ENCODE measurements around the gene IL17C.

IL17C gene

DNA sequence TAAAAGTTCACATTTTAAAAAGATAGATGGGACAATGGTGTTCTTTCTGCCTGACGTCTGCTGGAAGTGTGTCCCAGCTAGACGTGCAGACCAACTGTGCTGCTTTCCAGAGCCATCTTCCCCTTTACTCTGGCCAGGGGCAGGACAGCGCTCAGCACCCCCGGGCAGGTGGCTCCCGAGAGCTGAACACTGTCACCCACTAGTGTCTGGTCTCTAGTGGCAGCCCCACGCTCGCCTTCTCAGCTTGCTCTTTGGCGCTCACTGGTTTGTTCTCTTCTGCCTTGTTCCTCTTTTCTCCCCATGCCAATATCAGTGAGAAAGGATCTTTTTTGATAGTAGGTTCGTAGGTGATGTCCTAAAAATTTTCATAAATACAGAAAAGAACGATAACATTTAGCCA is 42.5 kb upstream of the IL17C start:
- Histone ChIP-seq H3K4me1 (peaks cover 53 to 72% (median 59%) of the 10 kb centered on the region in 10 experiments), H3K9me3 (replicated peaks in 1 of 11) (no peaks in the 10 kb centered on the region), H3K36me3 (peaks cover 26 to 81% (median 64%) of the 10 kb centered on the region in 11 experiments), H3K4me2 (peak overlapping the region; percentile 27 to 96 (median 86); a peak in 19 of 22 replicates), H3K4me3 (no peak overlapping the region), H3K27me3 (no peaks in the 10 kb centered on the region), H3K9ac (0 out of 22 replicates have a peak overlapping the region, but pooled peaks of 1 of the 11 experiments have one; percentile 12), H4K20me1 (peaks cover 18 to 98% (median 67%) of the 10 kb centered on the region in 11 experiments; a peak in 20 of 22 replicates), H3K27ac (peak overlapping the region in 2 of 11 experiments; percentile 2 to 14; a peak in 2 of 22 replicates)
- no peak for TF ChIP-seq Cebpa-rat (IDR thresholded peaks at IDR 0.05)

DNA sequence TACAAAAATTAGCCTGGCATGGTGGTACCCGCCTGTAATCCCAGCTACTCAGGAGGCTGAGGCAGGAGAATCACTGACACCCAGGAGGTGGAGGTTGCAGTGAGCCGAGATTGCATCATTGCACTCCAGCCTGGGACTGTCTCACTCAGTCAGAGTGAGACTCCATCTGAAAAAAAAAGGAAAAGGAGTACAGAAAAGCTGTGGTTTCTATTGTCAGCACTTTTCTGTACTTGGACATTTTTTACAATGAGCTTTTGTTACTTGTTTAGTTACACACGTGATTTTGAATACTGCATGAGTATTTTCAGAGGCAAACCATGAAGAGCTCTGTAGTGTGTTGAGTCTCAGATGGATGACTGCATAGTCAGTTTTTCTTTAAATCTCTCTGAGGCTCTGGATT is 41.9 kb upstream of the IL17C start:
- no peaks in the 10 kb centered on the region for H3K9me3 ChIP-seq (replicated peaks in 1 of 11)
- H3K27ac ChIP-seq = peak overlapping the region in 2 of 11 experiments; percentile 2 to 14; a peak in 2 of 22 replicates
- H4K20me1 ChIP-seq = peaks cover 18 to 100% (median 70%) of the 10 kb centered on the region in 11 experiments; a peak in 20 of 22 replicates
- peaks cover 31 to 81% (median 65%) of the 10 kb centered on the region in 11 experiments for H3K36me3 ChIP-seq
- H3K9ac ChIP-seq = no peak overlapping the region; a peak in 1 of 22 replicates
- H3K4me3 ChIP-seq = no peak overlapping the region
- peak overlapping the region; percentile 27 to 96 (median 86); a peak in 21 of 22 replicates for H3K4me2 ChIP-seq
- no peaks in the 10 kb centered on the region for H3K27me3 ChIP-seq
- TF ChIP-seq Cebpa-rat (IDR thresholded peaks at IDR 0.05) = peak in 4 of 11 experiments; percentile 7 to 45 (median 18); a peak in 3 of 22 replicates
- peaks cover 58 to 73% (median 65%) of the 10 kb centered on the region in 10 experiments for H3K4me1 ChIP-seq

DNA sequence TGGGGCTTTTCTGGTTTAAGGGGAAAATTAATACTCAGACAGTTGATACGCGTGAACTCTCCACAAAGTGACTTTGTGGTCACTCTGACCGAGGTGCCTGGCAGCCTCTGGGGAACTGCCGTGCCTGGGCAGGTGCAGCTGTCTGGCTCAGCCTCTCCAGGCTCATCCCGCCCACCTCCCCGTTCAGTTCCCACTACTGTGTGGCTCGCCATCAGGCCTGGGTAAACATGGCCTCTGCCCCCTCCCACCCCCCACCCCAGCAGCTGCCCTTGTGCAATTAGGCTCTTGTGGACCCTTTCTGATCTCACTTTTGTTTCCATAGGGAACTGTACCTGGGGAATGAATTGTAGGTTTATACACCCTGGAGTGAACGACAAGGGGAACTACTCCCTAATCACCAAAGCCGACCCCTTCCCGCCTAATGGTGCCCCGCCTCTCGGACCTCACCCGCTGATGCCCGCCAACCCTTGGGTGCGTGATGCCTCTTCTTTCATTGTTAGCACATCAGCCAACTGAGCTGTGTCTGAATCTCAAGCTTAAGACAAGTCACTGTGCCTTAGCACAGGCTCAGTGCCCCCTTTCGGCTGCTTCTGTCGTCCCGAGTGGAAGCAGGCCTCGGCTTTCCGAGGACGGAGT is 40.4 kb upstream of the IL17C start:
- no peak overlapping the region; a peak in 3 of 20 replicates for H3K4me3 ChIP-seq
- TF ChIP-seq Cebpa-rat (IDR thresholded peaks at IDR 0.05) = no peak
- H3K9me3 ChIP-seq (replicated peaks in 1 of 11) = no peaks in the 10 kb centered on the region
- peaks cover 18 to 100% (median 64%) of the 10 kb centered on the region in 11 experiments; a peak in 19 of 22 replicates for H4K20me1 ChIP-seq
- peak overlapping the region; percentile 46 to 81 (median 67); a peak in 20 of 22 replicates for H3K27ac ChIP-seq
- no peaks in the 10 kb centered on the region for H3K27me3 ChIP-seq
- H3K36me3 ChIP-seq = peaks cover 44 to 81% (median 67%) of the 10 kb centered on the region in 11 experiments
- H3K4me1 ChIP-seq = peaks cover 63 to 75% (median 72%) of the 10 kb centered on the region in 10 experiments
- peak overlapping the region; percentile 85 to 98 (median 92) for H3K4me2 ChIP-seq
- H3K9ac ChIP-seq = peak overlapping the region; percentile 11 to 71 (median 43); a peak in 14 of 22 replicates

DNA sequence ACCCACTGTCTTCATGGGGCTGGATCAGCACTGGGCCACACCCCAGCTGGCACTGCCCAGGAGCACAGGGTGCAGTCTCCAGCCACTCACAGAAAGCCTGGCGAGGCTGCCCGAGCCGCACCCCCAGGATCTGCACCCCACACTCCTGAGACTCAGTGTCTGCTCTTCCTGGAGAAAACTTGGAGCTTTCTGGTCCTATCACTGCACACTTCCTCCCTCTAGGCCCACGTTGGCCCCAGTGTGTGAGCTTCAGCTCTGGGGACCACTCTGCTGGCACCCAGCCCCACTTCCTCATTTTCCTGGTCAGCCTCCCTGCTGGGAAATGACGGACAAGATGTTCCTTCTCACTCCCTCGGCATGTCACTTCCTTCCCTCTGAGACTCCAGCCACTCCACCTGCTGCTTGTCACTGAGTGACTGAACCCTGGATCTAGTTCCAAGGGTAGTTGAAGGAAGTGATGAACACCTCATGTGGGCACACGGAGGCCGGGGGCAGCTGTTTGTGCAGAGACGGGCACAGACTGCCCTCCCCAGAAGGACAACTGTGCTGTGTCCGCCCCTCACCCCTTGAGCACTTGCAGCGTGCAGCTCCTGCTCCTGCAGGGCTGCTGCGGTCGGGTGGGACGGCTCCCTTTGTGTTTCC is 39.2 kb upstream of the IL17C start:
- H3K27ac ChIP-seq = peak overlapping the region; percentile 46 to 81 (median 67); a peak in 21 of 22 replicates
- no peaks in the 10 kb centered on the region for H3K27me3 ChIP-seq
- peak overlapping the region; percentile 85 to 98 (median 92) for H3K4me2 ChIP-seq
- H3K4me3 ChIP-seq = peak overlapping the region in 9 of 10 experiments; percentile 1 to 44 (median 28); a peak in 16 of 20 replicates
- peak overlapping the region; percentile 11 to 71 (median 50); a peak in 19 of 22 replicates for H3K9ac ChIP-seq
- H4K20me1 ChIP-seq = peaks cover 10 to 88% (median 52%) of the 10 kb centered on the region in 11 experiments; a peak in 18 of 22 replicates
- no peaks in the 10 kb centered on the region for H3K9me3 ChIP-seq (replicated peaks in 1 of 11)
- no peak for TF ChIP-seq Cebpa-rat (IDR thresholded peaks at IDR 0.05)
- peaks cover 63 to 75% (median 72%) of the 10 kb centered on the region in 10 experiments for H3K4me1 ChIP-seq
- H3K36me3 ChIP-seq = peaks cover 33 to 81% (median 66%) of the 10 kb centered on the region in 11 experiments

DNA sequence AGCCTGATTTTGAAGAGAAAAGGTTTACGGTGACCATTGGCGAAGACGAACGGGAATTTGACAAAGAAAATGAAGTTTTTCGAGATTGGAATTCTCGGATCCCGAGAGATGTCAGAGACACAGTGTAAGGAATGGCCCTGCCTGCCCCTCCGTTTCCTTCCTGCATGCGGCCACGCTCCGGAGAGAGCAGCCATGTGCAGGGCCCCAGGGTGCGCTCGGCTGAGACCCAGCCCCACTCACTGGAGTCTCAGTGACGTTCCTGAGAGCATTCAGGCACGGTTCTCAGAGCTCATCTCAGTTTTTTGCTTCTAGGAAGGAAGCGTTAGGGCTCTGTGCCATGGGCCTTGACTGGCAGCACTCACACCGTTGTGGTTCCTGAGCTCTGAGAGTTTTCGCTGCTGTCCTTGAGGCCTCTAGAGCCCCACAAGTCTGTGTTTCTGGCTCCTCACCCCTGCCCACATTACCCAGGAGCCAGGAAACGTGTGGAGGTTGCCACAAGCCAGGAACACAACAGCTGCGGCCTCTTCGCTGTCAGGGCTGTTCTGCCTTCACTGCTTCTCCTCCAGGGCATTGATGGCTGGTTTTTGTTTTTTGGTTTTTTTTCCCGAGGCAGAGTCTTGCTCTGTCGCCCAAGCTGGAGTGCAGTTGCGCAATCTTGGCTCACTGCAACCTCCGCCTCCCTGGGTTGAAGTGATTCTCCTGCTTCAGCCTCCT is 38.4 kb upstream of the IL17C start:
- H3K27ac ChIP-seq = peak overlapping the region; percentile 35 to 81 (median 67); a peak in 21 of 22 replicates
- peaks cover 63 to 78% (median 74%) of the 10 kb centered on the region in 10 experiments for H3K4me1 ChIP-seq
- H3K4me3 ChIP-seq = peak overlapping the region in 8 of 10 experiments; percentile 1 to 41 (median 20); a peak in 11 of 20 replicates
- peak overlapping the region in 10 of 11 experiments; percentile 20 to 71 (median 54); a peak in 19 of 22 replicates for H3K9ac ChIP-seq
- H4K20me1 ChIP-seq = peaks cover 10 to 88% (median 50%) of the 10 kb centered on the region in 11 experiments; a peak in 17 of 22 replicates
- TF ChIP-seq Cebpa-rat (IDR thresholded peaks at IDR 0.05) = peak; percentile 77 to 100 (median 97); a peak in 21 of 22 replicates
- no peaks in the 10 kb centered on the region for H3K9me3 ChIP-seq (replicated peaks in 1 of 11)
- no peaks in the 10 kb centered on the region for H3K27me3 ChIP-seq
- H3K36me3 ChIP-seq = peaks cover 39 to 81% (median 65%) of the 10 kb centered on the region in 11 experiments
- peak overlapping the region; percentile 85 to 98 (median 92) for H3K4me2 ChIP-seq

DNA sequence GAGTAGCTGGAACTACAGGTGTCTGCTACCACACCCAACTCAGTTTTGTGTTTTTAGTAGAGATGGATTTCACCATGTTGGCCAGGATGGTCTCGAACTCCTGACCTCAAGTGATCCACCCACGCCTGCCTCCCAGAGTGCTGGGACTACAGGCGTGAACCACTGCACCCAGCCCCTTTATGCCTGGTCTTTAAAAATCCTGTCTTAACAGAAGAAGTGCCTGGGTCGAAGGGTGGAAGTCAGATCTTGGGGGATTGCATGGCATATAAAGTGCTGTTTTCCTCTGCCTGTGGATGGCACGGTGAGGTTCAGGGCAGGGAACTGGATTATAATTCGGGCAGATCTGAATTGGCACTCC is 37.9 kb upstream of the IL17C start:
- Histone ChIP-seq H3K27me3 (no peaks in the 10 kb centered on the region), H3K27ac (peak overlapping the region in 9 of 11 experiments; percentile 35 to 81 (median 69); a peak in 17 of 22 replicates), H3K9me3 (replicated peaks in 1 of 11) (no peaks in the 10 kb centered on the region), H3K4me2 (peak overlapping the region; percentile 85 to 98 (median 92)), H4K20me1 (peaks cover 15 to 88% (median 54%) of the 10 kb centered on the region in 11 experiments; a peak in 19 of 22 replicates), H3K4me1 (peaks cover 60 to 80% (median 75%) of the 10 kb centered on the region in 10 experiments), H3K4me3 (peak overlapping the region in 4 of 10 experiments; percentile 16 to 28 (median 20); a peak in 2 of 20 replicates), H3K9ac (peak overlapping the region in 10 of 11 experiments; percentile 20 to 71 (median 54); a peak in 17 of 22 replicates), H3K36me3 (peaks cover 44 to 81% (median 65%) of the 10 kb centered on the region in 11 experiments)
- TF ChIP-seq Cebpa-rat (IDR thresholded peaks at IDR 0.05) = peak in 5 of 11 experiments; percentile 10 to 61 (median 39); a peak in 7 of 22 replicates

DNA sequence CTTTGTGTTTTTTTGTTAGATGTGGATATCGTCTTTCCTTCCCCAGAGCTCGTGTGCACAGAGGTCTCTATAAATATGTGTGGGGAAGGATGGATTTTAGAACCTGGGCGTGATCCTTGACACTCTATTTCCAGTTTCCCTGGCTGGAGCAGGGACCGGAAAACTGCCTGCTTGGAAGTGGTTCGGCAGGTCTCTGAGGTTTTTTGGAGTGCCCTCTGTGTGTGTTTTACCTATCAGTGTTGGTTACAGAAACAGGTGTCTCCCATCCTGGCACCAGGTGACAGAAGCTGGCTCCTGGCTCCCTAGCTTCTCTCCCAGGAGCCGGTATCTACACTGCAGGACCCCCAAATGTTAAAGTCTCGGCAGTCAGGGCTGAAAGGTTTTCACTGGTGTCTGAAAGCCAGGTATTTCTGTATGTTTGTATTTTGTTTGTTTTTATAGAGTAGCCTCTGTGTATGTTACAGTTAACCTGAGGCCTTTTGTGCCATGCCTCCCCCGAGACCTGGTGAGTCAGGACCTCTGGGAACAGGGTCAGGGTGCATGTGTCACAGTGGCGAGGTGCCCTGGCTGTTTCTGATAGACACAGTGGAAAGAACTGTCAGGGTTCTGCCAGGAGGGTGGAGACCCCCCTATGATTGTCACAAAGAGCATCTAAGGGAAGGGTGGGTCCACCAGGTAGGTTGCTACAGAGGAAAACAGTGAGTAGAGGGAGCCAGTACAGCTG is 36.9 kb upstream of the IL17C start:
- Histone ChIP-seq H3K9me3 (replicated peaks in 1 of 11) (no peaks in the 10 kb centered on the region), H3K36me3 (peaks cover 54 to 81% (median 70%) of the 10 kb centered on the region in 11 experiments), H3K27me3 (no peaks in the 10 kb centered on the region), H3K9ac (peak overlapping the region in 9 of 11 experiments; percentile 21 to 71 (median 50); a peak in 12 of 22 replicates), H3K4me2 (peak overlapping the region; percentile 85 to 98 (median 92)), H3K27ac (peak overlapping the region in 6 of 11 experiments; percentile 67 to 81 (median 74); a peak in 11 of 22 replicates), H4K20me1 (peaks cover 16 to 88% (median 56%) of the 10 kb centered on the region in 11 experiments; a peak in 19 of 22 replicates), H3K4me3 (0 out of 20 replicates have a peak overlapping the region, but pooled peaks of 1 of the 10 experiments have one; percentile 12), H3K4me1 (peaks cover 50 to 80% (median 75%) of the 10 kb centered on the region in 10 experiments)
- no peak for TF ChIP-seq Cebpa-rat (IDR thresholded peaks at IDR 0.05)
